HG03469 (cell line): Measurements from ENCODE around the gene SLC25A17.
"Not testable (repeated sequence)": the region's sequence is repeated elsewhere in the genome, so short reads cannot be mapped to it uniquely, and the experiment has no call there.

Experiments
- ATAC-seq: cut with Tn5 transposase; IDR thresholded peaks from one replicate; pipeline ENCODE4 v1.9.1; 2021; ENCODE audit warnings: mild to moderate bottlenecking, moderate library complexity, moderate number of reproducible peaks; ENCODE audit not compliant: unreplicated experiment

The SLC25A17 gene

DNA sequence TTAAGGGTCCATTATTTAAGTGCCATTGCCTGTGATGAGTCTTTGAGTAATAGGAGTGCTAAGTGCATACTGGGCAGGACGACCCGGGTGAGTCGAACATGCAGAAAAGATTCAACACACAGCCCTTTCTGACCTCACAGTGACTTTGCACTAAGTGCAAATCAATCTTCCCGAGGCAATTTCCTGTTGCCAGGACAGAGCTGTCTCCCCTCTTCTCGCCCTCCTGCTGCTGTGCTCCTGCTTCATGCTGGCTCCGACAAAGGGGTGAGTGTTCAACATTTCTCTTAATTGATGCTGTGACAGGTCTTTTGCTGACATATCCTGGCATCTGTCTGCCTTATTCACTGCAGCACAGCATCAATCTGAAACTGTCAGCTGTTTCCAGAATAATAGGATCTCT is 97.9 kb downstream of the SLC25A17 start:
- ATAC-seq, result no peak

DNA sequence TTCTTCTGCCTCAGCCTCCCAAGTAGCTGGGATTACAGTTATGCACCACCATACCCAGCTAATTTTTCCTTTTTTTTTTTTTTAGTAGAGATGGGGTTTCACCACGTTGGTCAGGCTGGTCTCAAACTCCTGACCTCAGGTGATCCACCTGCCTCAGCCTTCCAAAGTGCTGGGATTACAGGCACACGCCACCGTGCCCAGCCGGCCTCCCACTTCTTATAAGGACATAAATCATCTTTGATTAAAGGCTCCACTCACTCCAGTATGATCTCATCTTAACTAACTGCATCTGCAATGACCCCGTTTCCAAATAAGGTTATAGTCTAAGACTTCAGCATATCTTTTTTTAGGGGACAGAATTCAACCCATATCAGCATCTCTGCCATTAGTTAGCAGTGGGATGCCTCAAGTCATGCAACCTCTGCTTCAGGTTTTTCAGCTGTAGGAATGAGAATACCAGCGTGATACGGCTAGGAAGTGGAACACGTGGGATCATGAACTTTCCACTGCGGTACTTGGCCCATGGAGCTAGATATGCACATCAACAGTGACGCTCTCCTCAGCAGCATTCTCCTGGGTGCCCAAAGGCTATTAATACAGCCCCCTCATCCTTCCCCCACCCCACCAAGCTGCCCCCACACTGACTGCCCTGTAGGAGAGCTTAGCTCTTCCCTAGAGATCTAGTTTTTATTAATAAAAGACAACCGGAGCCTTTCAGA is 98.4 kb downstream of the SLC25A17 start:
- ATAC-seq, result no peak

DNA sequence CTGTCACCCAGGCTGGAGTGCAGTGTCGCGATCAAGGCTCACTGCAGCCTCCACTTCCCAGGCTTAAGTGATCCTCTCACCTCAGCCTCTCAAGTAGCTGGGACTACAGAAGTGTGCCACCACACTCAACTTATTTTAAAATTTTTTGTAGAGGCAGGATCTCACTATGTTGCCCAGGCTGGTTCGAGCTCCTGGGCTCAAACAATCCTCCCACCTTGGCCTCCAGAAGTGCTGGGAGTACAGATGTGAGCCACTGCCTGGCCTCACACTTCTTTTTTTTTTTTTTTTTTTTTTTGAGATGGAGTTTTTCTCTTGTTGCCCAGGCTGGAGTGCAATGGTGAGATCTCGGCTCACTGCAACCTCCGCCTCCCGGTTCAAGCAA is 99.0 kb downstream of the SLC25A17 start:
- not testable (repeated sequence) for ATAC-seq
